GM12878 (cell line): ENCODE data around the gene RNF113B. TPM values are rescaled to one million over a fixed set of nuclear protein-coding genes. Genes with fewer than 3 reads are reported as not detected.

Experiments used
- ATAC-seq: fragments of 200-7000 bp; cut with Tn5 transposase; 3 replicates; pipeline ENCODE4 v1.9.1; 2020; ENCODE audit warnings: mild to moderate bottlenecking, moderate library complexity
- BruUV-seq: library from RNA; stranded (reverse); fragments of 400-500 nt; replicated peaks from 2 replicates; lab custom pipeline; 2021; lab: Mats Ljungman, UMichigan
- CTCF ChIA-PET: fragments of 300-600 bp; sonication (Branson Sonifier 250); formaldehyde crosslinking; extraction: SDS; loops from one replicate; lab custom pipeline; 2021; ENCODE audit warnings: inconsistent platforms; lab: Yijun Ruan, JAX
- POLR2A ChIA-PET: fragments of 350-600 bp; formaldehyde crosslinking; extraction: SDS; loops from one replicate; lab custom pipeline; 2021; ENCODE audit warnings: inconsistent platforms; lab: Charles Lee
- RAD21 ChIA-PET: fragments of 300-600 bp; sonication (Branson Sonifier 250); formaldehyde crosslinking; loops from one replicate; lab custom pipeline; 2023; ENCODE audit warnings: antibody characterized with exemption; ENCODE audit not compliant: unreplicated experiment; lab: Charles Lee
- SMC1A ChIA-PET: fragments of 300-600 bp; sonication (Branson Sonifier 250); formaldehyde crosslinking; loops from one replicate; lab custom pipeline; 2023; ENCODE audit not compliant: unreplicated experiment, uncharacterized antibody; lab: Charles Lee
- DNase-seq: peaks from one replicate; pipeline ENCODE4 v3.0.0-alpha.2; 2011; ENCODE audit warnings: low read depth, low spot score
- FAIRE-seq: peaks from 3 replicates; lab custom pipeline; 2011; peaks lifted over from hg19 to GRCh38; lab: Jason Lieb, UNC
- H2AFZ ChIP-seq: 2 replicates; pipeline ENCODE4 v1.6.0; 2011; ENCODE audit warnings: low read depth, low read length, control low read depth; ENCODE audit not compliant: control insufficient read depth
- H3K27ac ChIP-seq: 2 replicates; pipeline ENCODE4 v1.5.1; 2011; ENCODE audit warnings: control low read depth; ENCODE audit not compliant: control insufficient read depth, insufficient read depth
- H3K27me3 ChIP-seq, 2 experiments: replicated peaks in 1 of 2; 2 replicates each; pipeline versions ENCODE4 v1.6.0 to v1.6.1; 2011; ENCODE audit warnings: low read length in 1 of 2; ENCODE audit not compliant: control insufficient read depth in 2 of 2, insufficient read depth in 2 of 2
- H3K36me3 ChIP-seq, 2 experiments: 2 replicates each; pipeline ENCODE4 v1.5.1; 2011; ENCODE audit warnings: low read length in 1 of 2; ENCODE audit not compliant: control insufficient read depth in 2 of 2, insufficient read depth in 2 of 2
- H3K4me1 ChIP-seq: 2 replicates; pipeline ENCODE4 v1.6.1; 2011; ENCODE audit warnings: mild to moderate bottlenecking, low read length, moderate library complexity, mixed read lengths; ENCODE audit not compliant: control insufficient read depth, insufficient read depth
- H3K4me2 ChIP-seq: 2 replicates; pipeline ENCODE4 v1.6.0; 2011; ENCODE audit warnings: control low read depth; ENCODE audit not compliant: control insufficient read depth, insufficient read depth
- H3K4me3 ChIP-seq: fragments of 200-600 bp; sonication (generic); 2 replicates; pipeline ENCODE4 v1.5.1; 2016
- H3K79me2 ChIP-seq: 2 replicates; pipeline ENCODE4 v1.6.0; 2011; ENCODE audit warnings: low read length; ENCODE audit not compliant: control insufficient read depth, insufficient read depth
- H3K9ac ChIP-seq: 2 replicates; pipeline ENCODE4 v1.8.0; 2011; ENCODE audit warnings: low read length, control low read depth, mixed read lengths; ENCODE audit not compliant: control insufficient read depth, insufficient read depth
- H3K9me3 ChIP-seq: replicated peaks from 3 replicates; pipeline ENCODE4 v1.5.1; 2011; ENCODE audit warnings: mild to moderate bottlenecking, low read length; ENCODE audit not compliant: control insufficient read depth, insufficient read depth
- H4K20me1 ChIP-seq: 2 replicates; pipeline ENCODE4 v1.6.0; 2011; ENCODE audit not compliant: control insufficient read depth, insufficient read depth
- ATF3 ChIP-seq: IDR thresholded peaks from 2 replicates; pipeline ENCODE4 v1.6.1; 2011; ENCODE audit warnings: low read depth, mild to moderate bottlenecking, low read length, moderate library complexity, borderline replicate concordance; ENCODE audit errors: extremely low read depth
- CHD1 ChIP-seq: IDR thresholded peaks from 2 replicates; pipeline ENCODE4 v1.6.1; 2012; ENCODE audit warnings: low read depth, low read length, improper control_type of control experiment
- FOXK2 ChIP-seq: fragments of 450-650 bp; IDR thresholded peaks from 2 replicates; pipeline ENCODE4 v1.6.1; 2017; ENCODE audit warnings: mild to moderate bottlenecking, moderate library complexity
- HDAC6 ChIP-seq: fragments of 200-600 bp; sonication (generic); IDR thresholded peaks from one replicate; pipeline ENCODE4 v1.8.0; 2017; ENCODE audit warnings: antibody characterized with exemption; ENCODE audit not compliant: unreplicated experiment
- KAT2A ChIP-seq: conservative IDR thresholded peaks from 2 replicates; pipeline ENCODE4 v1.6.1; 2011; ENCODE audit warnings: low read depth, low read length; ENCODE audit not compliant: control insufficient read depth
- MEF2A ChIP-seq: IDR thresholded peaks from 2 replicates; pipeline ENCODE4 v1.6.1; 2011; ENCODE audit warnings: low read depth, mild to moderate bottlenecking, low read length, moderate library complexity; ENCODE audit not compliant: insufficient read depth
- MTA2 ChIP-seq: fragments of 450-650 bp; IDR thresholded peaks from 2 replicates; pipeline ENCODE4 v1.6.1; 2016; ENCODE audit warnings: low read depth, mild to moderate bottlenecking, moderate library complexity
- NFIC ChIP-seq: IDR thresholded peaks from 2 replicates; pipeline ENCODE4 v1.6.1; 2012; ENCODE audit warnings: low read depth, mild to moderate bottlenecking, inconsistent platforms, low read length, moderate library complexity
- NR2C1 ChIP-seq: fragments of 450-650 bp; IDR thresholded peaks from 2 replicates; pipeline ENCODE4 v1.6.1; 2017; ENCODE audit warnings: antibody characterized with exemption, mild to moderate bottlenecking, moderate library complexity
- NR2F1 ChIP-seq: fragments of 450-650 bp; conservative IDR thresholded peaks from 2 replicates; pipeline ENCODE4 v1.6.1; 2017; ENCODE audit warnings: mild to moderate bottlenecking
- POU2F2 ChIP-seq: IDR thresholded peaks from 3 replicates; pipeline ENCODE4 v1.6.1; 2011; ENCODE audit warnings: low read depth, mild to moderate bottlenecking, low read length, borderline replicate concordance
- RELB ChIP-seq: fragments of 450-650 bp; IDR thresholded peaks from 2 replicates; pipeline ENCODE4 v1.6.1; 2017; ENCODE audit warnings: low read depth, mild to moderate bottlenecking, moderate library complexity
- SMAD5 ChIP-seq: IDR thresholded peaks from 2 replicates; pipeline ENCODE4 v1.6.1; 2016; ENCODE audit warnings: antibody characterized with exemption, low read depth
- SRF ChIP-seq, 2 experiments: IDR thresholded peaks; 2 replicates each; pipeline ENCODE4 v1.6.1; 2011; ENCODE audit warnings: low read depth in 2 of 2, low read length in 2 of 2, mild to moderate bottlenecking in 1 of 2, moderate library complexity in 1 of 2
- ZNF274 ChIP-seq: IDR thresholded peaks from one replicate; pipeline ENCODE4 v1.8.0; 2011; ENCODE audit not compliant: insufficient read length, insufficient read depth
- ZZZ3 ChIP-seq: IDR thresholded peaks from 2 replicates; pipeline ENCODE4 v1.6.1; 2011; ENCODE audit warnings: low read depth; ENCODE audit not compliant: control insufficient read depth, insufficient read length
- WGBS: methylation state at CpG from one replicate; pipeline ENCODE4 v1.1.6; 2016; ENCODE audit warnings: low lambda C conversion rate; ENCODE audit not compliant: insufficient replicate concordance, insufficient coverage; ENCODE audit errors: missing lambda C conversion rate; 5-methylcytosine and 5-hydroxymethylcytosine counted together
- in situ Hi-C: fragments of 300-500 bp; cut with MboI; formaldehyde crosslinking; loops from 9 replicates; pipeline ENCODE4 v1.14.3; 2018; ENCODE audit warnings: mixed read lengths
- intact Hi-C: fragments of 100-400 bp; cut with micrococcal nuclease; formaldehyde crosslinking; loops from one replicate; pipeline ENCODE4 v1.14.2; 2022; ENCODE audit not compliant: unreplicated experiment
- polyA plus RNA-seq, 11 experiments: library from polyadenylated mRNA; depleted of rRNA in 4 of 11; unstranded in 6 of 11; stranded (reverse) in 5 of 11; fragments of >200 nt; fragmentation: Nextera tagmentation in 4 of 11; fragmentation: Illumina TruSeq in 1 of 11; extraction: Ambion mirVana in 4 of 11; extraction: Trizol in 1 of 11; gene quantifications; 1 replicate in 1 of 11; 2 replicates in 10 of 11; pipeline versions ENCODE4 v1.2.1 to v1.2.3, GENCODE V29; 2011 to 2016; ENCODE audit warnings: inconsistent platforms in 2 of 11, missing spikeins in 2 of 11, low read depth in 1 of 11
- total RNA-seq, 4 experiments: library from RNA; depleted of rRNA in 3 of 4; stranded (reverse); fragments of >200 nt in 3 of 4; fragmentation: Illumina TruSeq in 1 of 4; extraction: Trizol in 1 of 4; gene quantifications; 2 replicates each; pipeline versions ENCODE4 v1.2.1 to v1.2.3, GENCODE V29; 2013 to 2021

The RNF113B gene
- total and polyA plus RNA-seq, 10 of the 15 experiments (the other 5 are each of a cell fraction or from before 2014, with no cell fraction given) = not detected

DNA sequence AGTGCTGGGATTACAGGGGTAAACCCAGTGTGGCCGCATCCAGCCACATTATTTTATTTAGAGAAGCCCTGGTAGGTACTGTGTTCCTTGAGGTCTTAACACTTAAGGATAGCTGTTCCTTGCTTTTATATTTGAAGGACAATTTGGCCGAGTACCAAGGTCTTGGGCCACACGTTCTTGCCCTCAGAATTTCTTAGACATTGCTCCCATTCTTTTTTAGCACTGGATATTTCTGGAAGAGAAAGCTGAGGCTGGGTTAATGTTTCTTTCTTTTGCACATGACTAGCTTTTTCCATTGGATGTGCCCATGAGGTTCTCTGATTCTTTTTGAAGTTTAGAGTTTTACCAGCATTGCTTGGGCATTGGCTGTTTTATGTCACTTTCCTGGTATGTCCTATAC, 5.5 kb upstream of the RNF113B start (continued):
- TF ChIP-seq ZZZ3 (no peak), NR2F1 (no peak)
- TF ChIP-seq, all 136 proteins: peak for 0

GRCh38 chr13:98182153-98182552, 5.1 kb upstream of the RNF113B start:
- 19% methylated on average over 4 of the region's 4 CpGs for WGBS
- H3K4me1 ChIP-seq = no peaks in the 10 kb centered on the region
- H3K27ac ChIP-seq = no peak overlapping the region
- no peak overlapping the region for H2AFZ ChIP-seq
- DNase-seq (no peak), ATAC-seq (no peak), FAIRE-seq (no peak)
- no TSS peak for BruUV-seq
- TF ChIP-seq SMAD5 = no peak
- no peak for TF ChIP-seq NR2C1
- no peak for TF ChIP-seq POU2F2
- TF ChIP-seq CHD1 = no peak
- TF ChIP-seq RELB = no peak
- no peak for TF ChIP-seq MTA2
- no peak for TF ChIP-seq ATF3
- no peak for TF ChIP-seq SRF (IDR thresholded peaks at IDR 0.05; ENCODE audit: low read depth in 2 of 2, low read length in 2 of 2)
- no peak for TF ChIP-seq MEF2A
- no peak for TF ChIP-seq ZNF274
- no peak for TF ChIP-seq FOXK2
- TF ChIP-seq KAT2A = no peak
- TF ChIP-seq NFIC = no peak
- no peak for TF ChIP-seq HDAC6
- H3K36me3 ChIP-seq = no peaks in the 10 kb centered on the region
- H3K9ac ChIP-seq = no peak overlapping the region
- H3K9me3 ChIP-seq = no peaks in the 10 kb centered on the region; the same call in 2 of the 3 replicates
- no peaks in the 10 kb centered on the region for H3K27me3 ChIP-seq
- H3K79me2 ChIP-seq = no peaks in the 10 kb centered on the region
- no peaks in the 10 kb centered on the region for H4K20me1 ChIP-seq
- ChIA-PET POLR2A (interaction anchor here (0.6 to 1.0 kb wide), 3 partner anchors 19 to 249 kb away, joined by 3 to 4 read pairs (median 4); no protein-coding TSS in a partner anchor), CTCF (interaction anchor here (0.6 to 1.2 kb wide), 3 partner anchors 8 to 40 kb away, joined by 3 read pairs; no protein-coding TSS in a partner anchor), RAD21 (interaction anchor here (1.1 to 1.8 kb wide), 2 partner anchors 7 to 20 kb away, joined by 3 to 7 read pairs; no protein-coding TSS in a partner anchor), SMC1A (interaction anchor here (0.6 to 1.8 kb wide), 7 partner anchors 9 to 504 kb away, joined by 3 to 6 read pairs (median 4); no protein-coding TSS in a partner anchor)
- intact Hi-C loops (no loop called here), in situ Hi-C loops (no loop called here)
- no peak overlapping the region for H3K4me2 ChIP-seq
- no peak overlapping the region for H3K4me3 ChIP-seq
